ENCODE data around the gene NAT9.

Gene NAT9

GRCh38 chr17:74818291-74818938, 42.3 kb upstream of the NAT9 start:
- no peak overlapping the region for H3K4me3 ChIP-seq (ENCODE audit: control insufficient read depth in 1 of 7, extremely low read depth in 1 of 7, insufficient read depth in 4 of 7, low read depth in 2 of 7, low read length in 6 of 7)
- CTCF ChIA-PET, result interaction anchor here (0.6 to 1.5 kb wide), 3 partner anchors 8 to 135 kb away, joined by 3 to 4 read pairs (median 3); no protein-coding TSS in a partner anchor

GRCh38 chr17:74816905-74817620, 40.9 kb upstream of the NAT9 start:
- H3K27ac ChIP-seq (ENCODE audit: insufficient read depth in 1 of 2, low read depth in 1 of 2, low read length in 2 of 2, poor library complexity in 1 of 2, severe bottlenecking in 2 of 2), result no peak overlapping the region
- H3K4me1 ChIP-seq (ENCODE audit: control extremely low read depth in 1 of 4, control insufficient read depth in 4 of 4, insufficient read depth in 4 of 4, low read length in 3 of 4), result peaks cover 0 to 7% (median 0%) of the 10 kb centered on the region in 4 experiments
- no peaks in the 10 kb centered on the region for H3K9me3 ChIP-seq (ENCODE audit: control extremely low read depth in 1 of 5, control insufficient read depth in 4 of 5, insufficient read depth in 2 of 5, low read depth in 1 of 5, low read length in 4 of 5)
- CTCF ChIA-PET, result interaction anchor here (0.6 to 1.0 kb wide), 2 partner anchors 9 to 194 kb away, joined by 3 to 5 read pairs; no protein-coding TSS in a partner anchor
- no peak for DNase-seq
- no peak overlapping the region for H3K4me3 ChIP-seq (ENCODE audit: control insufficient read depth in 1 of 7, extremely low read depth in 1 of 7, insufficient read depth in 4 of 7, low read depth in 2 of 7, low read length in 6 of 7)
- POLR2A ChIA-PET, result no interaction called here
- H3K36me3 ChIP-seq (ENCODE audit: control insufficient read depth in 4 of 4, insufficient read depth in 4 of 4, low read length in 3 of 4), result peaks cover 0 to 41% (median 10%) of the 10 kb centered on the region in 4 experiments
- no peaks in the 10 kb centered on the region for H3K27me3 ChIP-seq (replicated peaks in 2 of 5; ENCODE audit: control insufficient read depth in 4 of 5, insufficient read depth in 5 of 5, low read length in 4 of 5)
- WGBS (ENCODE audit: insufficient coverage), result over 99% methylated on average over 9 of the region's 18 CpGs

More at GRCh38 chr17:74818291-74818938, 42.3 kb upstream of the NAT9 start:
- no peaks in the 10 kb centered on the region for H3K9me3 ChIP-seq (ENCODE audit: control extremely low read depth in 1 of 5, control insufficient read depth in 4 of 5, insufficient read depth in 2 of 5, low read depth in 1 of 5, low read length in 4 of 5)
- 98% methylated on average over 14 of the region's 16 CpGs for WGBS (ENCODE audit: insufficient coverage)
- H3K27me3 ChIP-seq (replicated peaks in 2 of 5; ENCODE audit: control insufficient read depth in 4 of 5, insufficient read depth in 5 of 5, low read length in 4 of 5), result no peaks in the 10 kb centered on the region
- POLR2A ChIA-PET, result interaction anchor here (0.7 kb wide), 1 partner anchor 22 kb away, joined by 4 read pairs; no protein-coding TSS in a partner anchor
- DNase-seq, result no peak
- H3K4me1 ChIP-seq (ENCODE audit: control extremely low read depth in 1 of 4, control insufficient read depth in 4 of 4, insufficient read depth in 4 of 4, low read length in 3 of 4), result peaks cover 0 to 7% (median 0%) of the 10 kb centered on the region in 4 experiments
- H3K27ac ChIP-seq (ENCODE audit: insufficient read depth in 1 of 2, low read depth in 1 of 2, low read length in 2 of 2, poor library complexity in 1 of 2, severe bottlenecking in 2 of 2), result no peak overlapping the region
- H3K36me3 ChIP-seq (ENCODE audit: control insufficient read depth in 4 of 4, insufficient read depth in 4 of 4, low read length in 3 of 4), result peaks cover 0 to 34% (median 8%) of the 10 kb centered on the region in 4 experiments

GRCh38 chr17:74815550-74816370, 39.6 kb upstream of the NAT9 start:
- no peaks in the 10 kb centered on the region for H3K27me3 ChIP-seq (replicated peaks in 2 of 5; ENCODE audit: control insufficient read depth in 4 of 5, insufficient read depth in 5 of 5, low read length in 4 of 5)
- ChIA-PET POLR2A (no interaction called here), CTCF (interaction anchor here (1.0 to 1.6 kb wide), 2 partner anchors 10 to 42 kb away, joined by 5 read pairs; no protein-coding TSS in a partner anchor)
- WGBS (ENCODE audit: insufficient coverage), result 77% methylated on average over 13 of the region's 15 CpGs
- DNase-seq, result peak in 2 of 3 donors; percentile 23 to 31
- peaks cover 0 to 7% (median 0%) of the 10 kb centered on the region in 4 experiments for H3K4me1 ChIP-seq (ENCODE audit: control extremely low read depth in 1 of 4, control insufficient read depth in 4 of 4, insufficient read depth in 4 of 4, low read length in 3 of 4)
- H3K36me3 ChIP-seq (ENCODE audit: control insufficient read depth in 4 of 4, insufficient read depth in 4 of 4, low read length in 3 of 4), result peaks cover 0 to 37% (median 8%) of the 10 kb centered on the region in 4 experiments
- H3K9me3 ChIP-seq (ENCODE audit: control extremely low read depth in 1 of 5, control insufficient read depth in 4 of 5, insufficient read depth in 2 of 5, low read depth in 1 of 5, low read length in 4 of 5), result no peaks in the 10 kb centered on the region
- no peak overlapping the region for H3K4me3 ChIP-seq (ENCODE audit: control insufficient read depth in 1 of 7, extremely low read depth in 1 of 7, insufficient read depth in 4 of 7, low read depth in 2 of 7, low read length in 6 of 7)
- H3K27ac ChIP-seq (ENCODE audit: insufficient read depth in 1 of 2, low read depth in 1 of 2, low read length in 2 of 2, poor library complexity in 1 of 2, severe bottlenecking in 2 of 2), result no peak overlapping the region

GRCh38 chr17:74815067-74815466, 38.9 kb upstream of the NAT9 start:
- DNase-seq, result no peak
- CTCF ChIA-PET, result interaction anchor here (0.6 to 1.7 kb wide), 3 partner anchors 8 to 43 kb away, joined by 3 to 10 read pairs (median 5); no protein-coding TSS in a partner anchor
- POLR2A ChIA-PET, result no interaction called here
- Histone ChIP-seq H3K4me3 (ENCODE audit: control insufficient read depth in 1 of 7, extremely low read depth in 1 of 7, insufficient read depth in 4 of 7, low read depth in 2 of 7, low read length in 6 of 7) (no peak overlapping the region), H3K9me3 (ENCODE audit: control extremely low read depth in 1 of 5, control insufficient read depth in 4 of 5, insufficient read depth in 2 of 5, low read depth in 1 of 5, low read length in 4 of 5) (no peaks in the 10 kb centered on the region), H3K27me3 (replicated peaks in 2 of 5; ENCODE audit: control insufficient read depth in 4 of 5, insufficient read depth in 5 of 5, low read length in 4 of 5) (peaks cover 0 to 2% (median 0%) of the 10 kb centered on the region in 5 experiments), H3K4me1 (ENCODE audit: control extremely low read depth in 1 of 4, control insufficient read depth in 4 of 4, insufficient read depth in 4 of 4, low read length in 3 of 4) (peaks cover 0 to 7% (median 0%) of the 10 kb centered on the region in 4 experiments), H3K36me3 (ENCODE audit: control insufficient read depth in 4 of 4, insufficient read depth in 4 of 4, low read length in 3 of 4) (peaks cover 0 to 36% (median 8%) of the 10 kb centered on the region in 4 experiments), H3K27ac (ENCODE audit: insufficient read depth in 1 of 2, low read depth in 1 of 2, low read length in 2 of 2, poor library complexity in 1 of 2, severe bottlenecking in 2 of 2) (no peak overlapping the region)
- WGBS (ENCODE audit: insufficient coverage), result 86% methylated on average over 6 of the region's 7 CpGs

- peak; percentile 21 to 47 (median 42) for DNase-seq
Observed at GRCh38 chr17:74814453-74814852, 38.3 kb upstream of the NAT9 start.

GRCh38 chr17:74812109-74813009, 36.2 kb upstream of the NAT9 start:
- POLR2A ChIA-PET, result no interaction called here
- no peak overlapping the region for H3K27ac ChIP-seq (ENCODE audit: insufficient read depth in 1 of 2, low read depth in 1 of 2, low read length in 2 of 2, poor library complexity in 1 of 2, severe bottlenecking in 2 of 2)
- CTCF ChIA-PET, result interaction anchor here (0.9 to 10.3 kb wide), 5 partner anchors 11 to 54 kb away, joined by 3 to 66 read pairs (median 4); no protein-coding TSS in a partner anchor
- peaks cover 0 to 4% (median 2%) of the 10 kb centered on the region in 5 experiments for H3K27me3 ChIP-seq (replicated peaks in 2 of 5; ENCODE audit: control insufficient read depth in 4 of 5, insufficient read depth in 5 of 5, low read length in 4 of 5)
- H3K36me3 ChIP-seq (ENCODE audit: control insufficient read depth in 4 of 4, insufficient read depth in 4 of 4, low read length in 3 of 4), result peaks cover 0 to 29% (median 4%) of the 10 kb centered on the region in 4 experiments
- no peak overlapping the region for H3K4me3 ChIP-seq (ENCODE audit: control insufficient read depth in 1 of 7, extremely low read depth in 1 of 7, insufficient read depth in 4 of 7, low read depth in 2 of 7, low read length in 6 of 7)
- H3K4me1 ChIP-seq (ENCODE audit: control extremely low read depth in 1 of 4, control insufficient read depth in 4 of 4, insufficient read depth in 4 of 4, low read length in 3 of 4), result peaks cover 0 to 22% (median 20%) of the 10 kb centered on the region in 4 experiments
- WGBS (ENCODE audit: insufficient coverage), result 89% methylated on average over 18 of the region's 23 CpGs
- DNase-seq, result no peak
- H3K9me3 ChIP-seq (ENCODE audit: control extremely low read depth in 1 of 5, control insufficient read depth in 4 of 5, insufficient read depth in 2 of 5, low read depth in 1 of 5, low read length in 4 of 5), result no peaks in the 10 kb centered on the region

More at GRCh38 chr17:74814453-74814852, 38.3 kb upstream of the NAT9 start:
- Histone ChIP-seq H3K4me1 (ENCODE audit: control extremely low read depth in 1 of 4, control insufficient read depth in 4 of 4, insufficient read depth in 4 of 4, low read length in 3 of 4) (peaks cover 0 to 8% (median 2%) of the 10 kb centered on the region in 4 experiments), H3K27ac (ENCODE audit: insufficient read depth in 1 of 2, low read depth in 1 of 2, low read length in 2 of 2, poor library complexity in 1 of 2, severe bottlenecking in 2 of 2) (no peak overlapping the region), H3K27me3 (replicated peaks in 2 of 5; ENCODE audit: control insufficient read depth in 4 of 5, insufficient read depth in 5 of 5, low read length in 4 of 5) (peaks cover 0 to 4% (median 0%) of the 10 kb centered on the region in 5 experiments), H3K4me3 (ENCODE audit: control insufficient read depth in 1 of 7, extremely low read depth in 1 of 7, insufficient read depth in 4 of 7, low read depth in 2 of 7, low read length in 6 of 7) (no peak overlapping the region), H3K36me3 (ENCODE audit: control insufficient read depth in 4 of 4, insufficient read depth in 4 of 4, low read length in 3 of 4) (peaks cover 0 to 34% (median 5%) of the 10 kb centered on the region in 4 experiments), H3K9me3 (ENCODE audit: control extremely low read depth in 1 of 5, control insufficient read depth in 4 of 5, insufficient read depth in 2 of 5, low read depth in 1 of 5, low read length in 4 of 5) (no peaks in the 10 kb centered on the region)
- POLR2A ChIA-PET, result no interaction called here
- CTCF ChIA-PET, result interaction anchor here (1.6 to 1.7 kb wide), 2 partner anchors 23 to 43 kb away, joined by 5 to 10 read pairs; no protein-coding TSS in a partner anchor
- 93% methylated on average over 3 of the region's 5 CpGs for WGBS (ENCODE audit: insufficient coverage)
